Endodermal cell (in vitro differentiated cells): Measurements from ENCODE around the gene SULT1A1. TPM values are rescaled to one million over a fixed set of nuclear protein-coding genes. Genes with fewer than 3 reads are reported as not detected.
"Not testable (repeated sequence)": the region's sequence is repeated elsewhere in the genome, so short reads cannot be mapped to it uniquely, and the experiment has no call there.

Experiments used
- DNase-seq: peaks from one replicate; pipeline ENCODE4 v3.0.0-alpha.2; 2017
- H3K27ac ChIP-seq: 2 replicates; pipeline ENCODE4 v1.5.1; 2013; ENCODE audit warnings: mild to moderate bottlenecking, low read depth, low read length, moderate library complexity
- H3K27me3 ChIP-seq: 2 replicates; pipeline ENCODE4 v1.6.1; 2013; ENCODE audit warnings: mild to moderate bottlenecking, low read length, moderate library complexity; ENCODE audit not compliant: insufficient read depth, control insufficient read depth, poor library complexity, severe bottlenecking
- H3K36me3 ChIP-seq: 2 replicates; pipeline ENCODE4 v1.7.0; 2013; ENCODE audit warnings: mild to moderate bottlenecking, low read length, moderate library complexity; ENCODE audit not compliant: control insufficient read depth, insufficient read depth
- H3K4me1 ChIP-seq: one replicate; pipeline ENCODE4 v1.7.0; 2013; ENCODE audit warnings: low read length; ENCODE audit not compliant: control insufficient read depth, insufficient read depth
- H3K4me3 ChIP-seq: 2 replicates; pipeline ENCODE4 v1.5.1; 2013; ENCODE audit warnings: mild to moderate bottlenecking, low read length, moderate library complexity
- H3K9ac ChIP-seq: 2 replicates; pipeline ENCODE4 v1.6.1; 2013; ENCODE audit warnings: mild to moderate bottlenecking, low read length, moderate library complexity; ENCODE audit not compliant: poor library complexity, severe bottlenecking; ENCODE audit errors: extremely low read depth
- H3K9me3 ChIP-seq: 2 replicates; pipeline ENCODE4 v1.6.1; 2013; ENCODE audit warnings: mild to moderate bottlenecking, low read length, moderate library complexity; ENCODE audit not compliant: control insufficient read depth
- H3K27ac Mint-ChIP-seq: 2 replicates; pipeline ENCODE4 v1.8.0; 2020; ENCODE audit warnings: mixed read lengths
- H3K27me3 Mint-ChIP-seq: 2 replicates; pipeline ENCODE4 v1.8.0; 2021; ENCODE audit warnings: mild to moderate bottlenecking, mixed read lengths; ENCODE audit not compliant: insufficient read depth
- H3K36me3 Mint-ChIP-seq: 2 replicates; pipeline ENCODE4 v1.8.0; 2020; ENCODE audit warnings: low read depth, mixed read lengths
- H3K4me1 Mint-ChIP-seq: 2 replicates; pipeline ENCODE4 v1.8.0; 2020; ENCODE audit warnings: mixed read lengths
- H3K4me3 Mint-ChIP-seq: 2 replicates; pipeline ENCODE4 v1.8.0; 2020; ENCODE audit warnings: mild to moderate bottlenecking, moderate library complexity, mixed read lengths
- H3K9me3 Mint-ChIP-seq: 2 replicates; pipeline ENCODE4 v1.8.0; 2020; ENCODE audit warnings: mild to moderate bottlenecking, mixed read lengths
- CTCF ChIP-seq: fragments of 200-600 bp; sonication (generic); conservative IDR thresholded peaks from 2 replicates; pipeline ENCODE4 v1.5.0; 2021; ENCODE audit warnings: antibody characterized with exemption, mild to moderate bottlenecking
- WGBS, 2 experiments: methylation state at CpG; one replicate each; pipeline versions ENCODE4 v1.1.5 to v1.1.7; 2013; ENCODE audit warnings: missing lambda C conversion rate in 2 of 2, mixed read lengths in 1 of 2; ENCODE audit not compliant: insufficient coverage in 1 of 2, insufficient read length in 1 of 2; 5-methylcytosine and 5-hydroxymethylcytosine counted together
- total RNA-seq, 2 donors: library from RNA; stranded (reverse); fragmentation: NEBNext Ultra II Directional in 1 of 2; extraction: Animal tissue kit (Norgen Biotek cat#: 25700) in 1 of 2; gene quantifications; 2 replicates in 1 of 2; 3 replicates in 1 of 2; pipeline ENCODE4 v1.2.1, GENCODE V29; 2021

The SULT1A1 gene
- total RNA-seq, 2 donors from 2014 or later, result 4.3 to 7.2 TPM

GRCh38 chr16:28604186-28604565, 5.7 kb downstream of the SULT1A1 start:
- Histone ChIP-seq H3K27ac (no peak overlapping the region), H3K27me3 (no peaks in the 10 kb centered on the region), H3K4me1 (no peaks in the 10 kb centered on the region), H3K36me3 (no peaks in the 10 kb centered on the region), H3K9ac (no peak overlapping the region), H3K9me3 (no peaks in the 10 kb centered on the region), H3K4me3 (no peak overlapping the region)
- Mint-ChIP-seq H3K27ac (no peak overlapping the region), H3K4me3 (no peak overlapping the region), H3K36me3 (no peaks in the 10 kb centered on the region), H3K9me3 (no peaks in the 10 kb centered on the region), H3K4me1 (no peaks in the 10 kb centered on the region), H3K27me3 (peaks cover 2% of the 10 kb centered on the region)
- no peak for TF ChIP-seq CTCF
- 80 to 95% methylated on average over 1 to 6 of the region's 8 CpGs for WGBS, 2 experiments
- DNase-seq, result no peak

- Mint-ChIP-seq H3K9me3 (no peaks in the 10 kb centered on the region), H3K27me3 (peaks cover 2% of the 10 kb centered on the region), H3K27ac (no peak overlapping the region), H3K4me1 (no peaks in the 10 kb centered on the region), H3K36me3 (no peaks in the 10 kb centered on the region), H3K4me3 (no peak overlapping the region)
- H3K4me1 ChIP-seq, result no peaks in the 10 kb centered on the region
- no peaks in the 10 kb centered on the region for H3K9me3 ChIP-seq
- no peak overlapping the region for H3K27ac ChIP-seq
- no peak overlapping the region for H3K4me3 ChIP-seq
- H3K9ac ChIP-seq, result no peak overlapping the region
- no peaks in the 10 kb centered on the region for H3K27me3 ChIP-seq
- H3K36me3 ChIP-seq, result no peaks in the 10 kb centered on the region
- 91 to 95% methylated on average over 7 to 11 of the region's 11 CpGs for WGBS, 2 experiments
- DNase-seq, result no peak
- TF ChIP-seq CTCF, result no peak
Observed at GRCh38 chr16:28603381-28604185, 6.3 kb downstream of the SULT1A1 start.

DNA sequence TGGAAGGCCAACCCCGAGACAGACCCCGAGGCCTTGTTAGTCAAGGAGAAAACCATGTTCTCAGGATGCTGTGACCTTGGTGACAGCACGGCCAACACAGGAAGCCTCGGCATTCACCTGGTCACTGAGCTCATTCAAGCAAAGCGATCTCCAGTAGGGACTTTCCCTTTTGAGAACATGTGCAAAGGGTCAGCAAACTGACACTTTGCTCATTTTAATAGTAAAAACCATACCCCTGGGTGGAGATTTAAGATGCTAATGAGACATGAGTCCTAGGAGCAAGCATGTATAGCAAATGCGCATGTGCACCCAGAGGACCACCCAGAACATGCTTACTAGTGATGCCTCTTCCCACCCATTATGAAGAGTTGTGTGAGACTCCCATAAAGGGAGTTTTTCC, 7.3 kb downstream of the SULT1A1 start:
- 60 to 71% methylated on average over 3 to 5 of the region's 6 CpGs for WGBS, 2 experiments
- Histone ChIP-seq H3K4me1 (peaks cover 3% of the 10 kb centered on the region), H3K36me3 (no peaks in the 10 kb centered on the region), H3K27ac (no peak overlapping the region), H3K9me3 (no peaks in the 10 kb centered on the region), H3K4me3 (no peak overlapping the region), H3K9ac (no peak overlapping the region), H3K27me3 (no peaks in the 10 kb centered on the region)
- H3K36me3 Mint-ChIP-seq, result no peaks in the 10 kb centered on the region
- no peak for DNase-seq
- no peak overlapping the region for H3K27ac Mint-ChIP-seq
- no peak overlapping the region for H3K4me3 Mint-ChIP-seq
- no peak for TF ChIP-seq CTCF
- peaks cover 5% of the 10 kb centered on the region for H3K4me1 Mint-ChIP-seq
- no peaks in the 10 kb centered on the region for H3K9me3 Mint-ChIP-seq
- peaks cover 2% of the 10 kb centered on the region for H3K27me3 Mint-ChIP-seq

GRCh38 chr16:28602062-28602461, 7.8 kb downstream of the SULT1A1 start:
- H3K27ac ChIP-seq, H3K27ac Mint-ChIP-seq, H3K4me1 Mint-ChIP-seq, H3K27me3 ChIP-seq, H3K9ac ChIP-seq, H3K36me3 ChIP-seq, H3K4me3 Mint-ChIP-seq, H3K4me1 ChIP-seq, H3K4me3 ChIP-seq, H3K9me3 Mint-ChIP-seq, H3K27me3 Mint-ChIP-seq, H3K9me3 ChIP-seq, H3K36me3 Mint-ChIP-seq, DNase-seq: not testable (repeated sequence)
- 95% methylated on average over 5 of the region's 10 CpGs; no CpG with 5 or more reads in 1 of the 2 experiments for WGBS, 2 experiments

GRCh38 chr16:28601589-28601988, 8.3 kb downstream of the SULT1A1 start:
- H3K4me1 ChIP-seq, H3K36me3 ChIP-seq, H3K27ac ChIP-seq, H3K36me3 Mint-ChIP-seq, H3K27me3 Mint-ChIP-seq, H3K9ac ChIP-seq, DNase-seq, H3K27ac Mint-ChIP-seq, H3K27me3 ChIP-seq, H3K9me3 Mint-ChIP-seq, H3K4me3 ChIP-seq, H3K9me3 ChIP-seq, H3K4me3 Mint-ChIP-seq: not testable (repeated sequence)
- WGBS, 2 experiments, result 92 to 95% methylated on average over 4 to 11 of the region's 13 CpGs
- H3K4me1 Mint-ChIP-seq, result peaks cover 13% of the 10 kb centered on the region
